HEK293T (cell line): ENCODE data around the gene ELL.

ENCODE experiments used
- CTCF ChIA-PET: fragments of 350-600 bp; formaldehyde crosslinking; extraction: SDS; loops from one replicate; lab custom pipeline; 2021; ENCODE audit warnings: antibody characterized with exemption, inconsistent platforms; lab: Yijun Ruan, JAX
- POLR2A ChIA-PET: fragments of 350-600 bp; formaldehyde crosslinking; extraction: SDS; loops from one replicate; lab custom pipeline; 2020; ENCODE audit warnings: antibody characterized with exemption, inconsistent platforms; lab: Yijun Ruan, JAX
- DNase-seq: peaks from one replicate; pipeline ENCODE4 v3.0.0; 2012; ENCODE audit warnings: mixed read lengths; ENCODE audit errors: extremely low spot score
- ARNT ChIP-seq: fragments of 450-650 bp; IDR thresholded peaks from 2 replicates; pipeline ENCODE4 v1.6.1; 2017; ENCODE audit warnings: mild to moderate bottlenecking
- BHLHE40 ChIP-seq: fragments of 450-650 bp; IDR thresholded peaks from 2 replicates; pipeline ENCODE4 v1.6.1; 2016; ENCODE audit warnings: mild to moderate bottlenecking, moderate library complexity, borderline replicate concordance
- CTBP1 ChIP-seq: fragments of 450-650 bp; IDR thresholded peaks from 2 replicates; pipeline ENCODE4 v1.6.1; 2016; ENCODE audit warnings: borderline replicate concordance
- ELF4 ChIP-seq: fragments of 450-650 bp; IDR thresholded peaks from 2 replicates; pipeline ENCODE4 v1.6.1; 2017; ENCODE audit warnings: antibody characterized with exemption
- FOXA1 ChIP-seq: fragments of 450-650 bp; IDR thresholded peaks from 2 replicates; pipeline ENCODE4 v1.6.1; 2016; ENCODE audit warnings: mild to moderate bottlenecking
- FOXK2 ChIP-seq: fragments of 450-650 bp; IDR thresholded peaks from 2 replicates; pipeline ENCODE4 v1.6.1; 2016; ENCODE audit warnings: mild to moderate bottlenecking
- FOXM1 ChIP-seq: fragments of 450-650 bp; IDR thresholded peaks from 2 replicates; pipeline ENCODE4 v1.6.1; 2017; ENCODE audit warnings: mild to moderate bottlenecking, borderline replicate concordance
- HDGF ChIP-seq: fragments of 450-650 bp; IDR thresholded peaks from 2 replicates; pipeline ENCODE4 v1.6.1; 2017; ENCODE audit warnings: antibody characterized with exemption, borderline replicate concordance
- L3MBTL2 ChIP-seq: fragments of 450-650 bp; conservative IDR thresholded peaks from 2 replicates; pipeline ENCODE4 v1.6.1; 2016; ENCODE audit warnings: mild to moderate bottlenecking
- LEF1 ChIP-seq: fragments of 450-650 bp; IDR thresholded peaks from 2 replicates; pipeline ENCODE4 v1.6.1; 2017; ENCODE audit warnings: mild to moderate bottlenecking, borderline replicate concordance
- NFRKB ChIP-seq: fragments of 450-650 bp; IDR thresholded peaks from 2 replicates; pipeline ENCODE4 v1.6.1; 2016; ENCODE audit warnings: mild to moderate bottlenecking, moderate library complexity
- SP1 ChIP-seq: fragments of 450-650 bp; IDR thresholded peaks from 2 replicates; pipeline ENCODE4 v1.6.1; 2017
- SUZ12 ChIP-seq: fragments of 450-650 bp; IDR thresholded peaks from 2 replicates; pipeline ENCODE4 v1.6.1; 2016; ENCODE audit warnings: mild to moderate bottlenecking
- TARDBP ChIP-seq: fragments of 450-650 bp; IDR thresholded peaks from 2 replicates; pipeline ENCODE4 v1.6.1; 2016
- ZNF384 ChIP-seq: fragments of 450-650 bp; IDR thresholded peaks from 2 replicates; pipeline ENCODE4 v1.6.1; 2016
- TF ChIP-seq, protein P1 (sequence below): fragments of 450-650 bp; IDR thresholded peaks from 2 replicates; pipeline ENCODE4 v1.6.1; 2016

ELL gene

DNA sequence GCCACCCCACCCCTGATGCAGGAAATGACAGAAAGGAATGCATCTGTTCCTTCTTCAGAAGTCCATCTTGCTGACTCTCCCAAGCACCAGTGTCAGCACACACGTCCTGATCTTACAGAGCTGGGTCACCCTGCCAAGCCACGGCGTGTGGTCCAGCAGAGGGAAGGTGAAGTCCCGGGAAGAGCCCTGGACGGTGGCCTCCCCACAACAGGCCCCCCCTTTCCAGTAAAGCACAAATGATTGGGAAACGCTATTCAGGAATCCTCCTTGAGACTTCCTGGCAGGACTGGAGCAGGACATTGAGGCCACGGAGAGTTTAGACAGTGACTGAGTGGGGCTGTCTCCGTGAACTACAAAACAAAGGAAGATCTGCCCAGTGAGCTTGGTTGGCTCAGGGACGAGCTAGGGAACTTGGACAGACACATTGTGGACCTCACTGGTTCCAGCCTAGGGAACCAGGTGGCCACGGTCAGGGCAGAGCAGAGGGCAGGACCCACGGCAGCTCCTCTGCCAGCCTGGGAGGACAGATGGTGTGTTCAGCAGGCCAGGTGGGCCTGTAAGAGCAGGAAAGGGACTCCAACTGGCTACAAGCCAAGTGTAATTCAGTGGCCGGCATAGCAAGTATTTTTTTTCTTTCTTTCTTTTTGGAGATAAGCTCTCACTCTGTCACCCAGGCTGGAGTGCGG lies 41.7 kb downstream of the ELL start:
- DNase-seq: no peak
- POLR2A ChIA-PET: no interaction called here
- TF ChIP-seq ZNF384 (no peak), L3MBTL2 (no peak), ARNT (no peak), FOXM1 (no peak), SP1 (no peak)
- CTCF ChIA-PET: no interaction called here

DNA sequence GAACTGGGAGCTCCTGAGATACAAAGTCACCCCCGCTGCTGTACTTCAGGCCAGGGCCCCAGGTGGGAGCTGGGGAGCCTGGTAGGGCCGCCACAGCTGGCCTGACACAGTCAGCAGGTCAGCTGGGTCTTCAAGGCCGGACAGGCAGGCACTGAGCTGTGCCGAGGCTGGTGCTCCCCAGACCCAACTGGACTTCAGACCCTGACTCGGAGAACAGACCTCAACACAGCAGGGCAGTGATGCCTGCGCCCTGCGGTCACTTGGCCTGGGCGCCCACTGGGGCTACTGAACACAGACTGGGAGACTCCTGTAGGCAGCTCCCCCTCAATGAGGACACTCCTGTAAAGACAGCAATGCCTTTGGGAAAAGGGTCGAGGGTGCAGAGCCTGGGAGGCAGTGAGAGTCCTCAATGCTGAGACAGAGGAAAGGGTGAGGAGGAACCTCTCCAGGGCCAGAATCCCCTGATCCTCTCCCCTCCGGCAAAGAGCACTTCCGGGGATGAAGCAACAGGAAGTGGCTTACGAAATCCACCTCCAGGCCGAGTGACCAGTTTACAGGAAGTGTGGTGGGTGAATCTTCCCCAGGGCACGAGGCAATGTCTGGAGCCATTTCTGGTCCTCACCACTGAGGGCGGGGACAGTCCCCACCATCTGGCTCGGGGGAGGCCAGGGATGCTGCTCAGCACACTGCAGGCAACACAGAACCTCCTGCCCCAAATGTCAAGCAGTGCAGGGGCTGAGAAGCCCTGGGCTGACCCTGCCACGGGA lies 43.1 kb downstream of the ELL start:
- CTCF ChIA-PET: interaction anchor here (0.9 to 1.5 kb wide), 2 partner anchors 9 to 17 kb away, joined by 3 to 4 read pairs; no protein-coding TSS in a partner anchor
- POLR2A ChIA-PET: no interaction called here
- no peak for DNase-seq

DNA sequence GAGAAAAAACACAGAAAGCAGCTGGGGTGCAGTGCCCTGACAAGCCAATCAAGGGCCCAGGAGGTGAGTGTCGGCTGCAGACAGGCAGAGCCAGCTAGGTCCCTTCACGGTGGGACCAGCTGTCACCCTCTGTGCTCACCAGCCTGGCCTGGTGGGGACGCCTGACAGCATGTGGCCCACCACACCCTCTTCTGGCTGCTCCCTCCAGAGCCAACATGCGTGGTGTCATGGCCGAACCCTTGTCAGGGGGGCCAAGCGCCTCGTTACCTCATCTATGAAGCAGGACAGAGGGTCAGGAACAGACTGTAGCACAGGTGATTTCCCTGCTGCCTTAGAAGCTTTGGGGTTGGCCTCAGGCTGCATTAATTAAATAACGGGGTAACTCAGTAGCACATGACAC lies 43.9 kb downstream of the ELL start:
- TF ChIP-seq FOXK2: no peak
- no peak for TF ChIP-seq LEF1
- no peak for TF ChIP-seq FOXA1
- no peak for TF ChIP-seq CTBP1
- DNase-seq: no peak
- ChIA-PET POLR2A (no interaction called here), CTCF (interaction anchor here (0.9 to 1.5 kb wide), 2 partner anchors 8 to 16 kb away, joined by 3 to 4 read pairs; no protein-coding TSS in a partner anchor)

More for the DNA sequence above, 43.1 kb downstream of the ELL start:
- TF ChIP-seq HDGF: no peak
- TF ChIP-seq SUZ12: no peak
- no peak for TF ChIP-seq LEF1
- TF ChIP-seq NFRKB: no peak
- TF ChIP-seq ELF4: no peak
- TF ChIP-seq ZNF384: no peak
- TF ChIP-seq FOXM1: no peak
- no peak for TF ChIP-seq FOXA1
- no peak for TF ChIP-seq ARNT
- TF ChIP-seq SP1: no peak
- TF ChIP-seq TARDBP: no peak
- no peak for TF ChIP-seq L3MBTL2
- TF ChIP-seq, protein P1, sequence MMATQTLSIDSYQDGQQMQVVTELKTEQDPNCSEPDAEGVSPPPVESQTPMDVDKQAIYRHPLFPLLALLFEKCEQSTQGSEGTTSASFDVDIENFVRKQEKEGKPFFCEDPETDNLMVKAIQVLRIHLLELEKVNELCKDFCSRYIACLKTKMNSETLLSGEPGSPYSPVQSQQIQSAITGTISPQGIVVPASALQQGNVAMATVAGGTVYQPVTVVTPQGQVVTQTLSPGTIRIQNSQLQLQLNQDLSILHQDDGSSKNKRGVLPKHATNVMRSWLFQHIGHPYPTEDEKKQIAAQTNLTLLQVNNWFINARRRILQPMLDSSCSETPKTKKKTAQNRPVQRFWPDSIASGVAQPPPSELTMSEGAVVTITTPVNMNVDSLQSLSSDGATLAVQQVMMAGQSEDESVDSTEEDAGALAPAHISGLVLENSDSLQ: no peak
- TF ChIP-seq FOXK2: no peak
- no peak for TF ChIP-seq BHLHE40
- no peak for TF ChIP-seq CTBP1

DNA sequence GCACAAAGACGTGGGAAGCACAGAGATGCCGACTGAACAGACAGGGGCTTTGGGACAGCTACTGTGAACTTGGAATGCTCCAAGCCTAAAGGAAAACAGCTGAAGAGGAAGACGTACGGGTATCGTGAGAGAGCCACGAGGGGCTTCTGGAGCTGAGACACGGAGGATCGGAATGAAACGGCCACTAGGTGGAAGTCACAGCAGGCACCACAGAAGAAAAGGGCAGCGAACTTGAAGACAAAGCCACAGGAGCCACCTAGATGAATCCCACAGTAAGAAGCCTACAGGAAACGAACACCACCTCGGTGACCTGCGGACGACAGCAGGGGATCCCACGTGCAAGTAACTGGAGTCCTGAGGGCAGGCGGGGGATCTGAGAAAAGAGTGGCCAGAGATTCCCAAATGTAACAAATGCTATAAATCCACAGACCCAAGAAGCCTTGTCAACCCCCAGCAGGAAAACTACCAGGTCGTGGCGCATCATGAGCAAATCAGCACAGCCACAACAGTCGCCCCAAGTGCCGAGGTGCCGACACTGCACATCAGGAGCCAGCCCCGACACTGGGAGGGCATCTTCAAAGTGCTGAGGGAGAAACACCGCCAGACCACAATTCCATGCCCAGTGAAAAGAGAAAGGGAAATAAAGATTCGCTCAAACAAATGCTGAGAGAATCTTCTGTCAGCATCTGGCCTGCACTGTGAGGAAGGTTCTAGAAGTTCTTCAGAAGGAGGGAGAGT lies 44.7 kb downstream of the ELL start:
- POLR2A ChIA-PET: no interaction called here
- no peak for DNase-seq
- CTCF ChIA-PET: interaction anchor here (0.8 to 1.5 kb wide), 2 partner anchors 7 to 16 kb away, joined by 4 read pairs; no protein-coding TSS in a partner anchor
- TF ChIP-seq ELF4 (no peak), NFRKB (no peak)

DNA sequence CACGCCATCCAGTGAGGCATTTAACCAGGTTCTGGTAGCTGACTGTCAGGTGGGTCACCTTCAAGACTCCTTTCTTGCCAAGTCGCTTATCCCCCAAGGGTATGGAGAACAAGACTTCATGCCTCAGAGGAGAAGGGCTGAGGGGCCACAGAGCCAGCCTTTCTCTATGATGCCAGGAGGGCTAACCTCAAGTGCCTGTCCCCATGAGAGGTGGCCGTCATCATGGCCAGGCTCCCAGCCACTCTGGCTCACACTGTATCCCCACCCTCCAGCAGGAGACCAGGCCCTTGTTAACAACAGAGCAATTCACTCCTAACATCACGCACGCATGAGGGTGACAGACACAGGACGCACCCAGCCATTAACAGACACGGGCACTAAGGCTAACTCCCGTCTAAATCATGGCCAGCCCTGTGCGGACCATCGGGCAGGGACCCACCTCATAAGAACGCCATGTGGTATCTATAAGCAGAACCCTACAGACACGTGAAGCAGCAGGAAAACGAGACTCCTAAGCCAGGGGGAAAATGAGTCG lies 45.3 kb downstream of the ELL start:
- no peak for DNase-seq
- CTCF ChIA-PET: interaction anchor here (0.8 kb wide), 1 partner anchor 16 kb away, joined by 4 read pairs; no protein-coding TSS in a partner anchor
- POLR2A ChIA-PET: no interaction called here
- TF ChIP-seq NFRKB (no peak), ZNF384 (no peak), SUZ12 (no peak), ARNT (no peak), L3MBTL2 (no peak), TARDBP (no peak), SP1 (no peak), BHLHE40 (no peak), HDGF (no peak), CTBP1 (no peak), FOXA1 (no peak)

DNA sequence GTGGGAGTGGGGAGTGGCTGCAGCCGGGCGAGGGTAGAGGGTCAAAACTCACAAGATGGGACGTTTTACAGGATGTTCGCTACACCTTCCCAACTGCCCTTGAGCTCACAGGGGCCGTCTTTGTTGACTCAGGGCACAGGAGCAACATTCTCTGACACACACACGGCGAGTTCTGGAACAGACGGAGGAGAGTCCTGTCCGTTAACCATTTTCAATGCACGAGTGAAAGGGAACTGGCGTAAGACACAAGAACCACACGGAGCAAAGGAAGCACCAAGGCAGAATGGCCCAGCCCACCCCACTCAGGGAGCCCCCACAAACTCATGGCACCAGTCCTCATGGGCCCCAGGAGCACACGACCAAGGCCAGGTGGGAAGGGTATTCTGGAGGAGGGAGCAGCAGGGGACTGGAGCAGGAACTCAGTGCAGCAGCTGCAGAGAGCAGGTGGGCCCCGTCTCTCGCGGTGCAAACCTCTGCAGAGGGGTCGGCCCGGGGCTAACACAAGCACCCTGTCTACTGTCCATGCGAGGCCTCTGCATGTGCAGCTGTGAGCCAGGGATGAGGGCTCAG lies 46.0 kb downstream of the ELL start:
- TF ChIP-seq FOXM1: no peak
- TF ChIP-seq CTBP1: no peak
- no peak for TF ChIP-seq BHLHE40
- no peak for TF ChIP-seq NFRKB
- TF ChIP-seq L3MBTL2: no peak
- no peak for TF ChIP-seq HDGF
- no peak for TF ChIP-seq SUZ12
- no peak for TF ChIP-seq TARDBP
- no peak for TF ChIP-seq FOXA1
- TF ChIP-seq SP1: no peak
- TF ChIP-seq, protein P1: no peak
- TF ChIP-seq ELF4: no peak
- TF ChIP-seq ARNT: no peak
- no peak for DNase-seq
- ChIA-PET POLR2A (no interaction called here), CTCF (interaction anchor here (0.6 kb wide), 2 partner anchors 46 to 53 kb away, joined by 3 to 5 read pairs; partner anchors contain the start of gene ELL)
